HFFc6 (cell line): ENCODE results near the gene VWA7. TPM values are rescaled to one million over a fixed set of nuclear protein-coding genes. Genes with fewer than 3 reads are reported as not detected.

Source experiments
- DNase-seq: peaks from one replicate; pipeline ENCODE4 v3.0.0-alpha.2; 2018
- H3K27ac Mint-ChIP-seq: 2 replicates; pipeline ENCODE4 v1.8.0; 2020; ENCODE audit warnings: mild to moderate bottlenecking, mixed read lengths
- H3K27me3 Mint-ChIP-seq: 2 replicates; pipeline ENCODE4 v1.8.0; 2021; ENCODE audit warnings: mild to moderate bottlenecking, moderate library complexity, mixed read lengths; ENCODE audit not compliant: insufficient read depth
- H3K36me3 Mint-ChIP-seq: 2 replicates; pipeline ENCODE4 v1.8.0; 2021; ENCODE audit warnings: low read depth, mixed read lengths
- H3K4me1 Mint-ChIP-seq: 2 replicates; pipeline ENCODE4 v1.8.0; 2020; ENCODE audit warnings: low read depth, mixed read lengths
- H3K4me3 Mint-ChIP-seq: 2 replicates; pipeline ENCODE4 v1.8.0; 2020; ENCODE audit warnings: mild to moderate bottlenecking, moderate library complexity, mixed read lengths
- H3K9me3 Mint-ChIP-seq: 2 replicates; pipeline ENCODE4 v1.8.0; 2020; ENCODE audit warnings: mild to moderate bottlenecking, mixed read lengths
- total RNA-seq, 6 experiments: library from RNA; stranded (reverse); fragmentation: NEBNext Ultra II Directional; extraction: Animal tissue kit (Norgen Biotek cat#: 25700); gene quantifications; 2 replicates in 1 of 6; 3 replicates in 5 of 6; pipeline ENCODE4 v1.2.3, GENCODE V29; 2021
- TF ChIP-seq, protein P1 (sequence below): fragments of 200-600 bp; sonication (generic); IDR thresholded peaks from 2 replicates; pipeline ENCODE4 v1.5.0; 2021; ENCODE audit warnings: antibody characterized with exemption, mild to moderate bottlenecking

Gene VWA7
- total RNA-seq, 6 experiments from 2014 or later, result 0.24 to 0.83 (median 0.64) TPM

DNA sequence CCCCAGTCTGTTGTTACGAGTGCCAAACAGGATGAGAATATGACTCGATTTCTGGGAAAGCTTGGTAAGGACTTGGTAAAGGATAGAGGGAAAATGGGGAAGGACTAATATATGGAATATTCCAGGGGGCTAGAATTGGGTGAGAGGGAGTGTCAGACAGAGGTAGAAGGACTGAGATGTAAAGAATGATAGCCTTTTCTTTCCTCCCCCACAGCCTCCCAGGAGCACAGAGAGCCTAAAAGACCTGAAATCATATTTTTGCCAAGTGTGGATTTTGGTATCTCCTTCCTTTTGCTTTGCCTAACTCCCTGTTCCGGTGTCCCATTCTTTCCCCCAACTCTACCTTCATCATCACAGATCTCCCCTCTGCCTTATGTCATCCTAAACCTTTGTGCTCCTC, 34.2 kb downstream of the VWA7 start:
- H3K4me3 Mint-ChIP-seq, result no peak overlapping the region
- H3K4me1 Mint-ChIP-seq, result peaks cover 39% of the 10 kb centered on the region
- TF ChIP-seq, protein P1, sequence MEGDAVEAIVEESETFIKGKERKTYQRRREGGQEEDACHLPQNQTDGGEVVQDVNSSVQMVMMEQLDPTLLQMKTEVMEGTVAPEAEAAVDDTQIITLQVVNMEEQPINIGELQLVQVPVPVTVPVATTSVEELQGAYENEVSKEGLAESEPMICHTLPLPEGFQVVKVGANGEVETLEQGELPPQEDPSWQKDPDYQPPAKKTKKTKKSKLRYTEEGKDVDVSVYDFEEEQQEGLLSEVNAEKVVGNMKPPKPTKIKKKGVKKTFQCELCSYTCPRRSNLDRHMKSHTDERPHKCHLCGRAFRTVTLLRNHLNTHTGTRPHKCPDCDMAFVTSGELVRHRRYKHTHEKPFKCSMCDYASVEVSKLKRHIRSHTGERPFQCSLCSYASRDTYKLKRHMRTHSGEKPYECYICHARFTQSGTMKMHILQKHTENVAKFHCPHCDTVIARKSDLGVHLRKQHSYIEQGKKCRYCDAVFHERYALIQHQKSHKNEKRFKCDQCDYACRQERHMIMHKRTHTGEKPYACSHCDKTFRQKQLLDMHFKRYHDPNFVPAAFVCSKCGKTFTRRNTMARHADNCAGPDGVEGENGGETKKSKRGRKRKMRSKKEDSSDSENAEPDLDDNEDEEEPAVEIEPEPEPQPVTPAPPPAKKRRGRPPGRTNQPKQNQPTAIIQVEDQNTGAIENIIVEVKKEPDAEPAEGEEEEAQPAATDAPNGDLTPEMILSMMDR, result no peak
- no peaks in the 10 kb centered on the region for H3K9me3 Mint-ChIP-seq
- no peak for DNase-seq
- H3K36me3 Mint-ChIP-seq, result peaks cover 16% of the 10 kb centered on the region; the same call in 1 of the 2 replicates
- H3K27me3 Mint-ChIP-seq, result no peaks in the 10 kb centered on the region; the same call in 1 of the 2 replicates
- H3K27ac Mint-ChIP-seq, result no peak overlapping the region

DNA sequence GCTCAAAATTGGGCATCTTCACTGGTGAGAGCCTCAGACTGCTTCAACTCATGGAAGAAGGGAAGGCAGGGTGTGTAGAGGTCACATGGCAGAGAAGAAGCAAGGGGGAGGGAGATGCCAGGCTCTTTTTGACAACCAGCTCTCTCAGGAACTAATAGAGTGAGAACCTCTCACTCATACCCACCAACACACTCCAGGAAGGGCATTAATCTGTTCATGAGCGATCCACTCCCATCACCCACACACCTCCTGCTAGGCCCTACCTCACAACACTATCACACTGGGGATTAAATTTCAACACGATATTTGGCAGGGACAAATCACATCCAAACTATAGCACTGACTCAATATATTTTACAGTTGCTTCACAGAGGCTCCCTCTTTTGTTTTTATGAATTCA, 35.3 kb downstream of the VWA7 start:
- no peak for DNase-seq
- Mint-ChIP-seq H3K27ac (peak overlapping the region; percentile 34; the same call in 1 of the 2 replicates), H3K4me1 (peaks cover 43% of the 10 kb centered on the region), H3K27me3 (no peaks in the 10 kb centered on the region; the same call in 1 of the 2 replicates), H3K36me3 (peaks cover 9% of the 10 kb centered on the region; the same call in 1 of the 2 replicates), H3K4me3 (no peak overlapping the region), H3K9me3 (no peaks in the 10 kb centered on the region)
- TF ChIP-seq, protein P1, result no peak

GRCh38 chr6:31740397-31741223, 36.5 kb downstream of the VWA7 start:
- peak overlapping the region; percentile 86 for H3K27ac Mint-ChIP-seq
- TF ChIP-seq, protein P1, result no peak
- H3K4me1 Mint-ChIP-seq, result peaks cover 46% of the 10 kb centered on the region
- no peaks in the 10 kb centered on the region for H3K9me3 Mint-ChIP-seq
- H3K4me3 Mint-ChIP-seq, result peak overlapping the region; percentile 97
- no peak for DNase-seq
- no peaks in the 10 kb centered on the region; the same call in 1 of the 2 replicates for H3K27me3 Mint-ChIP-seq
- H3K36me3 Mint-ChIP-seq, result peaks cover 16% of the 10 kb centered on the region

- DNase-seq, result peak; percentile 99
- TF ChIP-seq, protein P1, result no peak
- no peaks in the 10 kb centered on the region for H3K9me3 Mint-ChIP-seq
- H3K4me3 Mint-ChIP-seq, result peak within 1 kb of the TSS; percentile 97
- H3K36me3 Mint-ChIP-seq, result peaks cover 21% of the 10 kb centered on the region
- H3K4me1 Mint-ChIP-seq, result peaks cover 46% of the 10 kb centered on the region
- peak within 1 kb of the TSS; percentile 92 for H3K27ac Mint-ChIP-seq
- no peaks in the 10 kb centered on the region; the same call in none of the 2 replicates for H3K27me3 Mint-ChIP-seq
These were observed 37.3 kb downstream of the VWA7 start, which contains the start of gene MSH5 for GRCh38 chr6:31739639-31740396. Gene MSH5, plus strand, starts transcription at chr6:31740005. Its CDS starts 462 bp downstream, at chr6:31740467.
